ENCODE measurements around the gene CTNND2. TPM values are rescaled to one million over a fixed set of nuclear protein-coding genes. Genes with fewer than 3 reads are reported as not detected.

The CTNND2 gene
- total RNA-seq, 2 experiments from 2014 or later = 0.20 TPM; not detected in 1

DNA sequence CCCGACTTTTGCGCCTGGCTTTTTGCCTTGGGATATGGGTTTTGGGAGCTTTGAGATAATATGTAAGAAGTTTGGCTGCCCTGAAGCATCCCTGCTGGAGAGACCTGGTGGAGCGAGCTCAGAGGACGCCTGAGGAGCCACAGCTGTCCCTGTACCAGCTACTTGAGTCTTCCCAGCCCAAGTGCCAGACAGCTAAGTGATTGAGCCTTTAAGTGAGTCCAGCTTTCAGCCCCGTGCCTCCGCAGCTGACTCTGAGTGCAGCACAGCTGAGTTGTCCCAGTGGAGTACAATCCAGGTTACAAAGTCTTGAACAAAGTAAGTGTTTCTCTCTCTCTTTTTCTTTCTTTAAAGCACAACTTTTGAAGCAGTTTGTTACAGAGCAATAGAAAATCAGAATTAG lies 939.4 kb downstream of the CTNND2 start:
- CTCF ChIA-PET = interaction anchor here (1.0 kb wide), 1 partner anchor 11 kb away, joined by 3 read pairs; no protein-coding TSS in a partner anchor
- POLR2A ChIA-PET = no interaction called here
- Mint-ChIP-seq H3K4me3 (no peak overlapping the region), H3K4me1 (ENCODE audit: low read depth) (peaks cover 8% of the 10 kb centered on the region), H3K9me3 (no peaks in the 10 kb centered on the region), H3K36me3 (ENCODE audit: low read depth) (no peaks in the 10 kb centered on the region), H3K27me3 (no peaks in the 10 kb centered on the region), H3K27ac (no peak overlapping the region)
- TF ChIP-seq, protein P1, sequence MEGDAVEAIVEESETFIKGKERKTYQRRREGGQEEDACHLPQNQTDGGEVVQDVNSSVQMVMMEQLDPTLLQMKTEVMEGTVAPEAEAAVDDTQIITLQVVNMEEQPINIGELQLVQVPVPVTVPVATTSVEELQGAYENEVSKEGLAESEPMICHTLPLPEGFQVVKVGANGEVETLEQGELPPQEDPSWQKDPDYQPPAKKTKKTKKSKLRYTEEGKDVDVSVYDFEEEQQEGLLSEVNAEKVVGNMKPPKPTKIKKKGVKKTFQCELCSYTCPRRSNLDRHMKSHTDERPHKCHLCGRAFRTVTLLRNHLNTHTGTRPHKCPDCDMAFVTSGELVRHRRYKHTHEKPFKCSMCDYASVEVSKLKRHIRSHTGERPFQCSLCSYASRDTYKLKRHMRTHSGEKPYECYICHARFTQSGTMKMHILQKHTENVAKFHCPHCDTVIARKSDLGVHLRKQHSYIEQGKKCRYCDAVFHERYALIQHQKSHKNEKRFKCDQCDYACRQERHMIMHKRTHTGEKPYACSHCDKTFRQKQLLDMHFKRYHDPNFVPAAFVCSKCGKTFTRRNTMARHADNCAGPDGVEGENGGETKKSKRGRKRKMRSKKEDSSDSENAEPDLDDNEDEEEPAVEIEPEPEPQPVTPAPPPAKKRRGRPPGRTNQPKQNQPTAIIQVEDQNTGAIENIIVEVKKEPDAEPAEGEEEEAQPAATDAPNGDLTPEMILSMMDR (IDR thresholded peaks at IDR 0.05) = no peak
- no peak for ATAC-seq (ENCODE audit: poor library complexity)
- DNase-seq = no peak
- H3K9me3 ChIP-seq (ENCODE audit: control insufficient read depth in 1 of 2, insufficient read depth in 1 of 2, low read length in 2 of 2) = no peaks in the 10 kb centered on the region
- H3K27ac ChIP-seq (ENCODE audit: low read depth in 1 of 2, low read length in 2 of 2) = no peak overlapping the region
- H3K4me3 ChIP-seq (ENCODE audit: low read length) = no peak overlapping the region
- intact Hi-C loops (cut with DNase I, micrococcal nuclease) = no loop called here
- no peaks in the 10 kb centered on the region for H3K27me3 ChIP-seq (ENCODE audit: control insufficient read depth in 1 of 2, insufficient read depth in 2 of 2, low read length in 2 of 2)
- peaks cover 11% of the 10 kb centered on the region for H3K4me1 ChIP-seq (ENCODE audit: insufficient read depth, low read length)
- H3K36me3 ChIP-seq (ENCODE audit: insufficient read depth, low read length) = no peaks in the 10 kb centered on the region

- H3K27ac ChIP-seq (ENCODE audit: low read depth in 1 of 2, low read length in 2 of 2) = no peak overlapping the region
- Mint-ChIP-seq H3K4me3 (no peak overlapping the region), H3K4me1 (ENCODE audit: low read depth) (peaks cover 8% of the 10 kb centered on the region), H3K27me3 (no peaks in the 10 kb centered on the region), H3K36me3 (ENCODE audit: low read depth) (no peaks in the 10 kb centered on the region), H3K27ac (no peak overlapping the region), H3K9me3 (peaks cover 10% of the 10 kb centered on the region)
- no peaks in the 10 kb centered on the region for H3K9me3 ChIP-seq (ENCODE audit: control insufficient read depth in 1 of 2, insufficient read depth in 1 of 2, low read length in 2 of 2)
- ChIA-PET CTCF (no interaction called here), POLR2A (no interaction called here)
- no peak overlapping the region for H3K4me3 ChIP-seq (ENCODE audit: low read length)
- H3K36me3 ChIP-seq (ENCODE audit: insufficient read depth, low read length) = no peaks in the 10 kb centered on the region
- TF ChIP-seq, protein P1 (IDR thresholded peaks at IDR 0.05) = no peak
- peaks cover 11% of the 10 kb centered on the region for H3K4me1 ChIP-seq (ENCODE audit: insufficient read depth, low read length)
- DNase-seq (no peak), ATAC-seq (ENCODE audit: poor library complexity) (no peak)
- no peaks in the 10 kb centered on the region for H3K27me3 ChIP-seq (ENCODE audit: control insufficient read depth in 1 of 2, insufficient read depth in 2 of 2, low read length in 2 of 2)
- intact Hi-C loops (cut with DNase I, micrococcal nuclease) = no loop called here
These were observed 945.5 kb downstream of the CTNND2 start for GRCh38 chr5:10958728-10959127.

GRCh38 chr5:10949856-10950630 lies 954.2 kb downstream of the CTNND2 start:
- Histone ChIP-seq H3K27ac (ENCODE audit: low read depth in 1 of 2, low read length in 2 of 2) (no peak overlapping the region), H3K9me3 (ENCODE audit: control insufficient read depth in 1 of 2, insufficient read depth in 1 of 2, low read length in 2 of 2) (no peaks in the 10 kb centered on the region), H3K27me3 (ENCODE audit: control insufficient read depth in 1 of 2, insufficient read depth in 2 of 2, low read length in 2 of 2) (no peaks in the 10 kb centered on the region), H3K36me3 (ENCODE audit: insufficient read depth, low read length) (no peaks in the 10 kb centered on the region), H3K4me3 (ENCODE audit: low read length) (no peak overlapping the region), H3K4me1 (ENCODE audit: insufficient read depth, low read length) (no peaks in the 10 kb centered on the region)
- Mint-ChIP-seq H3K36me3 (ENCODE audit: low read depth) (no peaks in the 10 kb centered on the region), H3K9me3 (peaks cover 5% of the 10 kb centered on the region), H3K4me1 (ENCODE audit: low read depth) (no peaks in the 10 kb centered on the region), H3K27me3 (peaks cover 20% of the 10 kb centered on the region), H3K27ac (no peak overlapping the region), H3K4me3 (no peak overlapping the region)
- intact Hi-C loops (cut with DNase I, micrococcal nuclease) = no loop called here
- TF ChIP-seq, protein P1 (IDR thresholded peaks at IDR 0.05) = no peak
- ATAC-seq (ENCODE audit: poor library complexity) = no peak
- ChIA-PET CTCF (no interaction called here), POLR2A (no interaction called here)
- DNase-seq = no peak

All from CD4-positive, alpha-beta T cell (primary cell).